ENCODE measurements around the gene PLCB2.

- TF ChIP-seq CTCF (IDR thresholded peaks at IDR 0.05; ENCODE audit: insufficient read depth, low read length), result no peak
- TF ChIP-seq POLR2AphosphoS5 (IDR thresholded peaks at IDR 0.05; ENCODE audit: low read depth), result no peak
- TF ChIP-seq GABPA (IDR thresholded peaks at IDR 0.05; ENCODE audit: low read depth), result no peak
Observed at GRCh38 chr15:40240619-40241221, 67.0 kb downstream of the PLCB2 start.
